PFSK-1 (cell line): ENCODE measurements around the gene RAET1L.

ENCODE experiments used
- FOXP2 ChIP-seq: optimal IDR thresholded peaks from 2 replicates; pipeline ENCODE3; 2011; ENCODE audit warnings: borderline replicate concordance, control low read depth, inconsistent platforms; ENCODE audit not compliant: insufficient read depth; ENCODE audit errors: extremely low read length, extremely low read depth
- POLR2AphosphoS5 ChIP-seq: IDR thresholded peaks from 2 replicates; pipeline ENCODE4 v1.6.1; 2012; ENCODE audit warnings: low read depth, mild to moderate bottlenecking, control low read depth, low read length, moderate library complexity
- SIN3A ChIP-seq: IDR thresholded peaks from 2 replicates; pipeline ENCODE4 v1.6.1; 2012; ENCODE audit warnings: mild to moderate bottlenecking, low read length, moderate library complexity, borderline replicate concordance; ENCODE audit not compliant: insufficient read depth
- TAF1 ChIP-seq: IDR thresholded peaks from 2 replicates; pipeline ENCODE4 v1.6.1; 2012; ENCODE audit warnings: low read length, control low read depth, borderline replicate concordance; ENCODE audit not compliant: insufficient read depth
- TF ChIP-seq, protein P1 (sequence below), 2 experiments: IDR thresholded peaks; 2 replicates each; pipeline versions ENCODE4 v1.6.1 to v1.8.0; 2011 to 2012; ENCODE audit warnings: low read depth in 2 of 2, low read length in 2 of 2, control low read depth in 1 of 2, inconsistent platforms in 1 of 2, mild to moderate bottlenecking in 1 of 2, moderate library complexity in 1 of 2; ENCODE audit not compliant: insufficient read depth in 1 of 2

The RAET1L gene

DNA sequence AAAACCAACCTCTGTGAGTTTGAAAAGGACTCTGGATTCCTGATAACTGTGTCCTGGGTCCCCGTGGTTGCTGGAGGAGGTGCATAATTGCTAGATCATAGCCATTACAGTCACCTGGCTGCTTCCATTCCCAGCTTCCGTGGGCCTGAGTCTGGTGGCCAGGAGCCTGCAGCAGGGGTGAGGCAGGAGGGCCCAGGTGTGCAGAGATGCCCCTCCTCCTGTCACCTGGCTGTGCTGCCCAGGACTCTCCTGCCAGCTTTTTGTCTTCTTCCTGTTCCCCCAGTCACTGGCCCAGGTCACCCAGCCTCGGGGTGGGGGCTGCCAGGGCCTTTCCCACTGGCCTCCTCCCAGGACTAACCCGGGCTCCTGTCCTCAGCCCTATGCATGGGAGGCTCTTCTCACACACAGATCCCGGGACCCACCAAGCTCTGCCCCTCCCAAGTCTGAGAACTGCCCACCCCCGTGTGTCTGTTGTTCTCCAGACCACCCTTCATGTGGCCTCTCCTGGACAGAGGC, 30.0 kb downstream of the RAET1L start:
- TF ChIP-seq POLR2AphosphoS5 = no peak
- TF ChIP-seq, protein P1, sequence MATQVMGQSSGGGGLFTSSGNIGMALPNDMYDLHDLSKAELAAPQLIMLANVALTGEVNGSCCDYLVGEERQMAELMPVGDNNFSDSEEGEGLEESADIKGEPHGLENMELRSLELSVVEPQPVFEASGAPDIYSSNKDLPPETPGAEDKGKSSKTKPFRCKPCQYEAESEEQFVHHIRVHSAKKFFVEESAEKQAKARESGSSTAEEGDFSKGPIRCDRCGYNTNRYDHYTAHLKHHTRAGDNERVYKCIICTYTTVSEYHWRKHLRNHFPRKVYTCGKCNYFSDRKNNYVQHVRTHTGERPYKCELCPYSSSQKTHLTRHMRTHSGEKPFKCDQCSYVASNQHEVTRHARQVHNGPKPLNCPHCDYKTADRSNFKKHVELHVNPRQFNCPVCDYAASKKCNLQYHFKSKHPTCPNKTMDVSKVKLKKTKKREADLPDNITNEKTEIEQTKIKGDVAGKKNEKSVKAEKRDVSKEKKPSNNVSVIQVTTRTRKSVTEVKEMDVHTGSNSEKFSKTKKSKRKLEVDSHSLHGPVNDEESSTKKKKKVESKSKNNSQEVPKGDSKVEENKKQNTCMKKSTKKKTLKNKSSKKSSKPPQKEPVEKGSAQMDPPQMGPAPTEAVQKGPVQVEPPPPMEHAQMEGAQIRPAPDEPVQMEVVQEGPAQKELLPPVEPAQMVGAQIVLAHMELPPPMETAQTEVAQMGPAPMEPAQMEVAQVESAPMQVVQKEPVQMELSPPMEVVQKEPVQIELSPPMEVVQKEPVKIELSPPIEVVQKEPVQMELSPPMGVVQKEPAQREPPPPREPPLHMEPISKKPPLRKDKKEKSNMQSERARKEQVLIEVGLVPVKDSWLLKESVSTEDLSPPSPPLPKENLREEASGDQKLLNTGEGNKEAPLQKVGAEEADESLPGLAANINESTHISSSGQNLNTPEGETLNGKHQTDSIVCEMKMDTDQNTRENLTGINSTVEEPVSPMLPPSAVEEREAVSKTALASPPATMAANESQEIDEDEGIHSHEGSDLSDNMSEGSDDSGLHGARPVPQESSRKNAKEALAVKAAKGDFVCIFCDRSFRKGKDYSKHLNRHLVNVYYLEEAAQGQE (IDR thresholded peaks at IDR 0.05; ENCODE audit: insufficient read depth in 1 of 2, low read depth in 2 of 2, low read length in 2 of 2) = no peak
- no peak for TF ChIP-seq TAF1
- TF ChIP-seq SIN3A = no peak
- TF ChIP-seq FOXP2 = no peak

DNA sequence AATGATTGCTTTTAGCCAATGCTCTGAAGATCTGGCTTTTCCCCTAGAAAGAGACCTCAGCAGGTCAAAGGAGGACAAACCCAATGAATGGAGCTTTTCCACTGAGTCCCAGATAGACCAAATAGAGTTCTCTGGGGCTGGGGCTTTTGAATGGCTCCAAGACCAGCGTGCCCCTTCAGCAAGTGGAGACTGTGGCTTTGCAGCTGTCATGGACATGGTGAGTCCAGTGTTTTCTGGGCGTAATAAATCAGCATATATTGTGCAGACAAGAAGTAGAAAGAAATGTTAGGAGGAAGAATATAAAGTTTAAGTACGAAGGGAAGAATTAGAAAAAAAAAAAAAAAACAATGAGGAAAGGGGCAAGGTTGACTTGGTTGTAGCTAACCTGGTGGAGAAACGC, 33.5 kb downstream of the RAET1L start:
- TF ChIP-seq SIN3A (no peak), FOXP2 (no peak), TAF1 (no peak), POLR2AphosphoS5 (no peak)
- TF ChIP-seq, protein P1 (IDR thresholded peaks at IDR 0.05; ENCODE audit: insufficient read depth in 1 of 2, low read depth in 2 of 2, low read length in 2 of 2) = no peak

DNA sequence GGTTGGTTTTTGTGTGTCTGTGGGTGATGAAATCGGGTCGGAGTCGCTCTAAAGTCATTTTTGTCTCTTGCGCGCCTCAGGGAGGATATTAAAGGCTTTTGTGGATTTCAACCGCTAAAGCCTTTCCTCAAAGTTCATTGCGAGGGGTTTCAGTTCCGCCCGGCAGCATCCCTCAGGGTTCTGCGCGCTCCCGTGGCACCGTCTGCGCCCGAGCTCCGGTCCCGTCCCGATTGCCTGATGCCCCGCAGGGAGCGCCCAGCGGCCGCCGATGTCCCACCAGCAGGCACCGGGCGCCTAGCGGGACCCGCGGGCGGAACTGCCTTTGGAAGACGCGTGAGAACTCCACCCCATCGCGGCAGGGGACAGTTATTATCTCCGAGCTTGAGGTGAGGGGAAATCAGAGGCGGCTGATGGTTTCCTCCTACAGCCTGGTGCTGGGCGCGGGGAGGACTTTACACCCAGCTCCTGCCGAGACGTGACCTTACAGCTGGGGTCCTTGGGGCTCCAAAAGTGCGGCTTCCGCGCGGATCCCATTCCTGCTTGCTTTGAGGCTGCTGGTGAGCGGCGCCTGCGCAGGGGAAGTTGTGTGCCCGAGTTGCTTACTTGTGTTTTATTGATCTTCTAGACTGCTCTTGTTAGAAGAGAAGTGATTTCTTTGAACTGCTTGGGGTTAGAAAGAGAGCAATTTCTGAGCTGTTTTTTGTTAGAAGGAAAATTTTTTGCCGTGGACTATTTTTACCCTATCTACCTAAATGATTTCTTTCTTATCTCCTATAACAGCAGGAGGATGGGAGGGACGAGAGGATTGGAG, 34.5 kb downstream of the RAET1L start:
- TF ChIP-seq SIN3A = no peak
- TF ChIP-seq TAF1 = no peak
- no peak for TF ChIP-seq FOXP2
- no peak for TF ChIP-seq POLR2AphosphoS5
- TF ChIP-seq, protein P1 (IDR thresholded peaks at IDR 0.05; ENCODE audit: insufficient read depth in 1 of 2, low read depth in 2 of 2, low read length in 2 of 2) = no peak

DNA sequence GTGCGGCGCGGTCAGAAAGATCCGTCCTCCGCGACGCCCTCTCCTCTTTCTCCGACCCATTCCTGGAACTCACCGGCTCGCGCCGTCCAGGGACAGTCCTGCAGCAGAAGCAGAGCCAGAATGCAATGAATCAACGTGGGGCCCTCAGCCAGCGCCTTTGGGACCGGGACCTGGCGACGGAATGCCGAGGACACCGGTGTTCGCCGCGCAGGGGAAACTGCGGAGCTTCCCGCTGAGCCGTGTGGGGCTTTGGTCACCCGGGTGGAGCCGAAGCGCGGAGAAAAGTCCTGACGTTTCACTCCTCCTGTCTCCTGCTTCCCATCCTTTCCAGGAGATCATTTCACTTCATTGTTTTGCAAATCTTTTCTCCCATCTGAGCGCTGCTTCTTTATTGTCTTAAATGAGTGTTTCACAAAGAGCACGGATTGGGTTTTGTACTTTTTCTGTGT, 35.1 kb downstream of the RAET1L start:
- no peak for TF ChIP-seq POLR2AphosphoS5
- no peak for TF ChIP-seq TAF1
- TF ChIP-seq SIN3A = no peak
- TF ChIP-seq FOXP2 = no peak
- TF ChIP-seq, protein P1 (IDR thresholded peaks at IDR 0.05; ENCODE audit: insufficient read depth in 1 of 2, low read depth in 2 of 2, low read length in 2 of 2) = no peak
